ENCODE measurements around the gene TRIM13.
"Not testable (repeated sequence)": the region's sequence is repeated elsewhere in the genome, so short reads cannot be mapped to it uniquely, and the experiment has no call there.

DNA sequence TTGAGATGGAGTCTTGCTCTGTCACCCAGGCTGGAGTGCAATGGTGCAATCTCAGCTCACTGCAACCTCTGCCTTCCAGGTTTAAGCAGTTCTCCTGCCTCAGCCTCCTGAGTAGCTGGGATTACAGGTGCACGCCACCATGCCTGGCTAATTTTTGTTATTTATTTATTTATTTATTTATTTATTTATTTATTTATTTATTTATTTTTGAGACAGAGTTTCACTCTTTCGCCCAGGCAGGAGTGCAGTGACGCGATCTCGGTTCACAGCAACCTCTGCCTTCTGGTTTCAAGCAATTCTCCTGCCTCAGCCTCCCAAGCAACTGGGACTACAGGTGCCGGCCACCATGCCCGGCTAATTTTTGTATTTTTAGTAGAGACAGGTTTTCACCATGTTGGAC is 65.5 kb downstream of the TRIM13 start:
- TF ChIP-seq, protein P1, sequence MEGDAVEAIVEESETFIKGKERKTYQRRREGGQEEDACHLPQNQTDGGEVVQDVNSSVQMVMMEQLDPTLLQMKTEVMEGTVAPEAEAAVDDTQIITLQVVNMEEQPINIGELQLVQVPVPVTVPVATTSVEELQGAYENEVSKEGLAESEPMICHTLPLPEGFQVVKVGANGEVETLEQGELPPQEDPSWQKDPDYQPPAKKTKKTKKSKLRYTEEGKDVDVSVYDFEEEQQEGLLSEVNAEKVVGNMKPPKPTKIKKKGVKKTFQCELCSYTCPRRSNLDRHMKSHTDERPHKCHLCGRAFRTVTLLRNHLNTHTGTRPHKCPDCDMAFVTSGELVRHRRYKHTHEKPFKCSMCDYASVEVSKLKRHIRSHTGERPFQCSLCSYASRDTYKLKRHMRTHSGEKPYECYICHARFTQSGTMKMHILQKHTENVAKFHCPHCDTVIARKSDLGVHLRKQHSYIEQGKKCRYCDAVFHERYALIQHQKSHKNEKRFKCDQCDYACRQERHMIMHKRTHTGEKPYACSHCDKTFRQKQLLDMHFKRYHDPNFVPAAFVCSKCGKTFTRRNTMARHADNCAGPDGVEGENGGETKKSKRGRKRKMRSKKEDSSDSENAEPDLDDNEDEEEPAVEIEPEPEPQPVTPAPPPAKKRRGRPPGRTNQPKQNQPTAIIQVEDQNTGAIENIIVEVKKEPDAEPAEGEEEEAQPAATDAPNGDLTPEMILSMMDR (IDR thresholded peaks at IDR 0.05), result not testable (repeated sequence)
- TF ChIP-seq POLR2A (IDR thresholded peaks at IDR 0.05), result not testable (repeated sequence)

Measured in heart left ventricle (tissue), 13 donors.